Loucy (cell line): ENCODE data around the gene CLNS1A.

Source experiments
- H2AFZ ChIP-seq: fragments of 200-600 bp; sonication (generic); 2 replicates; pipeline ENCODE4 v1.6.0; 2016; ENCODE audit warnings: antibody characterized with exemption, mild to moderate bottlenecking, low read length, moderate library complexity
- H3F3A ChIP-seq: fragments of 200-600 bp; 2 replicates; pipeline ENCODE4 v1.6.0; 2016; ENCODE audit warnings: antibody characterized with exemption, low read depth, mild to moderate bottlenecking
- H3K27me3 ChIP-seq: fragments of 200-600 bp; sonication (generic); 2 replicates; pipeline ENCODE4 v1.6.1; 2014; ENCODE audit warnings: low read length, mild to moderate bottlenecking; ENCODE audit not compliant: insufficient read depth, poor library complexity, severe bottlenecking
- H3K36me3 ChIP-seq: fragments of 200-600 bp; sonication (generic); 2 replicates; pipeline ENCODE4 v1.6.1; 2016; ENCODE audit warnings: low read length; ENCODE audit not compliant: insufficient read depth
- H3K4me1 ChIP-seq: fragments of 200-600 bp; sonication (generic); 2 replicates; pipeline ENCODE4 v1.5.1; 2014; ENCODE audit warnings: low read length, mild to moderate bottlenecking; ENCODE audit not compliant: insufficient read depth, poor library complexity, severe bottlenecking
- H3K4me2 ChIP-seq: fragments of 200-600 bp; sonication (generic); 2 replicates; pipeline ENCODE4 v1.6.0; 2014; ENCODE audit warnings: antibody characterized with exemption, low read length, low read depth, mild to moderate bottlenecking; ENCODE audit not compliant: poor library complexity, severe bottlenecking
- H3K4me3 ChIP-seq: fragments of 200-600 bp; sonication (generic); 2 replicates; pipeline ENCODE4 v1.5.1; 2014; ENCODE audit warnings: low read length, mild to moderate bottlenecking, mixed read lengths; ENCODE audit not compliant: poor library complexity, severe bottlenecking
- H3K79me2 ChIP-seq: fragments of 200-600 bp; sonication (generic); 2 replicates; pipeline ENCODE4 v1.6.1; 2014; ENCODE audit warnings: low read length; ENCODE audit not compliant: insufficient read depth
- H3K9ac ChIP-seq: fragments of 200-600 bp; sonication (generic); 2 replicates; pipeline ENCODE4 v1.6.0; 2014; ENCODE audit warnings: mild to moderate bottlenecking, low read depth, low read length, moderate library complexity; ENCODE audit not compliant: poor library complexity, severe bottlenecking
- H3K9me2 ChIP-seq: fragments of 200-600 bp; sonication (generic); replicated peaks from 2 replicates; pipeline ENCODE4 v1.6.1; 2016; ENCODE audit warnings: low read depth, low read length, mixed read lengths
- H3K9me3 ChIP-seq: fragments of 200-600 bp; sonication (generic); 2 replicates; pipeline ENCODE4 v1.6.1; 2014; ENCODE audit warnings: mild to moderate bottlenecking, antibody characterized with exemption, low read length, low read depth; ENCODE audit not compliant: insufficient read depth
- H4K20me1 ChIP-seq: fragments of 200-600 bp; sonication (generic); 2 replicates; pipeline ENCODE4 v1.6.0; 2014; ENCODE audit warnings: antibody characterized with exemption, low read length, mild to moderate bottlenecking; ENCODE audit not compliant: insufficient read depth, poor library complexity, severe bottlenecking
- EZH2phosphoT487 ChIP-seq: fragments of 200-600 bp; IDR thresholded peaks from 2 replicates; pipeline ENCODE4 v1.6.1; 2018; ENCODE audit warnings: antibody characterized with exemption, mild to moderate bottlenecking, moderate library complexity, borderline replicate concordance
- TF ChIP-seq, protein P1 (sequence below): fragments of 200-600 bp; sonication (generic); conservative IDR thresholded peaks from 2 replicates; pipeline ENCODE4 v1.5.1; 2014; ENCODE audit warnings: mild to moderate bottlenecking, antibody characterized with exemption, low read length

Gene CLNS1A

DNA sequence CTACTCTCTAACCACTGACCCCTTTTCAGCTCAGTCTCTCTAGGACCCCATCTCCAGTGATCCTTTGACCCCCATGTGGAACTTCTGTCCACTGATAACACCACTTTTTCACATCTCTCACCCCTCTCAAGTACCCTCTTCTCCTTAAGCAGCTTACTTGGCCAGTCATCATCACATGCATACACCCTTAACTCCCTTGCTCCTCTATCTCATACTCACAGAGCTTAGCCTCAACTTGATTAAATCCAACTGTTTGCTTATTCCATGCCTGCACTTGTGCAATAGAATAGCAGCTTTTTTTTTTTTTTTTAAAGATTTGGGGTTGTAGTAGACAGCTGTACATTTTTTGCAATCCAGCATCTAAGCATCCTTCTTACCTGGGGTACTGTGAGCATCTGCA lies 25.7 kb downstream of the CLNS1A start:
- H3K4me3 ChIP-seq: no peak overlapping the region
- H3K9ac ChIP-seq: no peak overlapping the region
- no peaks in the 10 kb centered on the region for H3K79me2 ChIP-seq
- no peak overlapping the region for H2AFZ ChIP-seq
- no peak for TF ChIP-seq EZH2phosphoT487
- TF ChIP-seq, protein P1, sequence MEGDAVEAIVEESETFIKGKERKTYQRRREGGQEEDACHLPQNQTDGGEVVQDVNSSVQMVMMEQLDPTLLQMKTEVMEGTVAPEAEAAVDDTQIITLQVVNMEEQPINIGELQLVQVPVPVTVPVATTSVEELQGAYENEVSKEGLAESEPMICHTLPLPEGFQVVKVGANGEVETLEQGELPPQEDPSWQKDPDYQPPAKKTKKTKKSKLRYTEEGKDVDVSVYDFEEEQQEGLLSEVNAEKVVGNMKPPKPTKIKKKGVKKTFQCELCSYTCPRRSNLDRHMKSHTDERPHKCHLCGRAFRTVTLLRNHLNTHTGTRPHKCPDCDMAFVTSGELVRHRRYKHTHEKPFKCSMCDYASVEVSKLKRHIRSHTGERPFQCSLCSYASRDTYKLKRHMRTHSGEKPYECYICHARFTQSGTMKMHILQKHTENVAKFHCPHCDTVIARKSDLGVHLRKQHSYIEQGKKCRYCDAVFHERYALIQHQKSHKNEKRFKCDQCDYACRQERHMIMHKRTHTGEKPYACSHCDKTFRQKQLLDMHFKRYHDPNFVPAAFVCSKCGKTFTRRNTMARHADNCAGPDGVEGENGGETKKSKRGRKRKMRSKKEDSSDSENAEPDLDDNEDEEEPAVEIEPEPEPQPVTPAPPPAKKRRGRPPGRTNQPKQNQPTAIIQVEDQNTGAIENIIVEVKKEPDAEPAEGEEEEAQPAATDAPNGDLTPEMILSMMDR: no peak
- H3K27me3 ChIP-seq: no peaks in the 10 kb centered on the region
- no peaks in the 10 kb centered on the region for H3K4me1 ChIP-seq
- no peaks in the 10 kb centered on the region for H3K9me3 ChIP-seq
- no peaks in the 10 kb centered on the region for H4K20me1 ChIP-seq
- H3K9me2 ChIP-seq: no peaks in the 10 kb centered on the region
- peaks cover 47% of the 10 kb centered on the region; the same call in 1 of the 2 replicates for H3K36me3 ChIP-seq
- H3F3A ChIP-seq: no peaks in the 10 kb centered on the region
- no peak overlapping the region for H3K4me2 ChIP-seq

DNA sequence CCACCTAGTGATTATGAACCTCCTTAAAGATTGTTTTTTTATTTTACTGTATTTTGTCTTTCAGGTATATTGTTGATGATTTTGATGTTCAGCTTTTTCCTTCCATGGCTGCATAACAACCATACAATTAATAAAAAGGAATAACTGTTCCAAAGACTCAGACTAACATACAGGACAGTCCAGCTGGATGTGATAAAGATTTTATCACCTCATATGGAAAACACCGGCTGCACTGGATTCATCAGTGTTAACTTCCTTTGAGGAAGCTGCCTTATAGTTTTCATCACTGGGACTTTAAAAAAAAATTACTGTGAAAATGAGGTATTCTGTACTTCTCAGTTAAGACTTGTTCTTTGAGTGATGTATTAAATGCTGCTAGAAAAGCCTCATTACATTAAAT lies 28.4 kb downstream of the CLNS1A start:
- H3F3A ChIP-seq: no peaks in the 10 kb centered on the region
- H3K4me1 ChIP-seq: no peaks in the 10 kb centered on the region
- no peak overlapping the region for H3K9ac ChIP-seq
- H3K4me2 ChIP-seq: no peak overlapping the region
- H2AFZ ChIP-seq: no peak overlapping the region
- TF ChIP-seq EZH2phosphoT487: no peak
- TF ChIP-seq, protein P1: no peak
- H4K20me1 ChIP-seq: no peaks in the 10 kb centered on the region
- peaks cover 28% of the 10 kb centered on the region; the same call in 1 of the 2 replicates for H3K36me3 ChIP-seq
- no peaks in the 10 kb centered on the region for H3K27me3 ChIP-seq
- H3K9me2 ChIP-seq: no peaks in the 10 kb centered on the region
- no peaks in the 10 kb centered on the region for H3K9me3 ChIP-seq
- no peaks in the 10 kb centered on the region for H3K79me2 ChIP-seq
- H3K4me3 ChIP-seq: no peak overlapping the region

DNA sequence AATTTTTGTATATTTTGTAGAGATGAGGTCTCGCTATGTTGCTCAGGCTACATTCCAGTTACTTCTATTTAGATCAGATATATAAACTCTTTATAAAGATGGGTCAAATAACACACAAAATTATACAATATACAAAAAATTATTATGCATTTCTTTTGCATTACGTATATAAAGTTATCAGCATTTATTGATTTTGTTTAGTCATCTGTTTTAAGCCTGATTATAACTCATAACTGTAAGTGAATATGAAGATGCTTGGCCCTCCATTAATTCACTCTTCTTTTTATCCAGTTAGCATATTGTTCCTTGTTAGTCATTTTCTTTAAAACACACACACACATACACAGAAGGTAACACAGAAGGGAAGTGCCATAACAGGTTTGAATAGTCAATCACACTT lies 33.3 kb downstream of the CLNS1A start:
- Histone ChIP-seq H3F3A (no peaks in the 10 kb centered on the region), H3K36me3 (peaks cover 11% of the 10 kb centered on the region; the same call in 1 of the 2 replicates)

More for the DNA sequence above, 33.3 kb downstream of the CLNS1A start:
- Histone ChIP-seq H3K9me2 (no peaks in the 10 kb centered on the region), H3K4me3 (no peak overlapping the region), H2AFZ (no peak overlapping the region), H3K9me3 (no peaks in the 10 kb centered on the region), H3K4me2 (no peak overlapping the region), H3K79me2 (no peaks in the 10 kb centered on the region), H4K20me1 (no peaks in the 10 kb centered on the region), H3K4me1 (no peaks in the 10 kb centered on the region), H3K9ac (no peak overlapping the region), H3K27me3 (no peaks in the 10 kb centered on the region)
- TF ChIP-seq, protein P1: no peak
- no peak for TF ChIP-seq EZH2phosphoT487
